GM18907 (cell line): ENCODE results near the gene WDR27.
"Not testable (repeated sequence)": the region's sequence is repeated elsewhere in the genome, so short reads cannot be mapped to it uniquely, and the experiment has no call there.

Source experiments
- ATAC-seq: cut with Tn5 transposase; IDR thresholded peaks from one replicate; pipeline ENCODE4 v1.9.1; 2021; ENCODE audit warnings: mild to moderate bottlenecking, moderate library complexity; ENCODE audit not compliant: unreplicated experiment

WDR27 gene

GRCh38 chr6:169491482-169491881, 210.3 kb downstream of the WDR27 start:
- no peak for ATAC-seq

GRCh38 chr6:169490830-169491229, 211.0 kb downstream of the WDR27 start:
- no peak for ATAC-seq

- ATAC-seq, result no peak
These were observed 211.6 kb downstream of the WDR27 start for GRCh38 chr6:169490246-169490641.

DNA sequence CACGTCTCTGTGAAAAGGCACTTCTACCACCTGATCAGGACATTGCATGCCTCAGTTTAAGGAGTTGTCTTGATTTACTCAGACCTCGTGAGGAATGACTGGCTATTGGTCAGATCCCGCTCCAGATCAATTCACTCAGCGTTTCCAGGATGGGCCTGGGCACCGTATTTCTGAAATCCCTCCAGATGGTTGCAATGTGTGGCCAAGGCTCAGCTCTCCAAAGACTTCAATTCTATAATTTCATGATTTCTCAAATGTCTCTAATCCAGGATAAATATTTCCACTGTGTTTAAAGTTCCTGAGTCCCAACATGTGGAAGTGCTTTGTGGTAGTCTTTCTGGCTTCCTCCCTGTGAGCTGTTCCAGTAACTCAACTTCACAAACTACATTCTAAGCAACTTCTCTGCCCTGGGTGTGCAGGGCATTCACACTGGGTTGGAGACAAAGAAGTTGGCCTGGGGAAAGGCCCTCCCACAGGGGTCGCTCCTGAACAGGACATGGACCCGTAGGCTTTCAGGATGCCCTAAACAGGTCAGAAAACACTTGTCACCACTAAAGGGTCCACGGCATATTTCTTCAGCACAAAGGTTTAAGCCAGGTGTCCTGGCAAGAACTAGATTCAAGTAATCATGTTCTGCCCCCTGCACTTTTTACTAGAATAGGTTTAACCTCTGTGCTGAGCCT, 212.1 kb downstream of the WDR27 start:
- no peak for ATAC-seq

DNA sequence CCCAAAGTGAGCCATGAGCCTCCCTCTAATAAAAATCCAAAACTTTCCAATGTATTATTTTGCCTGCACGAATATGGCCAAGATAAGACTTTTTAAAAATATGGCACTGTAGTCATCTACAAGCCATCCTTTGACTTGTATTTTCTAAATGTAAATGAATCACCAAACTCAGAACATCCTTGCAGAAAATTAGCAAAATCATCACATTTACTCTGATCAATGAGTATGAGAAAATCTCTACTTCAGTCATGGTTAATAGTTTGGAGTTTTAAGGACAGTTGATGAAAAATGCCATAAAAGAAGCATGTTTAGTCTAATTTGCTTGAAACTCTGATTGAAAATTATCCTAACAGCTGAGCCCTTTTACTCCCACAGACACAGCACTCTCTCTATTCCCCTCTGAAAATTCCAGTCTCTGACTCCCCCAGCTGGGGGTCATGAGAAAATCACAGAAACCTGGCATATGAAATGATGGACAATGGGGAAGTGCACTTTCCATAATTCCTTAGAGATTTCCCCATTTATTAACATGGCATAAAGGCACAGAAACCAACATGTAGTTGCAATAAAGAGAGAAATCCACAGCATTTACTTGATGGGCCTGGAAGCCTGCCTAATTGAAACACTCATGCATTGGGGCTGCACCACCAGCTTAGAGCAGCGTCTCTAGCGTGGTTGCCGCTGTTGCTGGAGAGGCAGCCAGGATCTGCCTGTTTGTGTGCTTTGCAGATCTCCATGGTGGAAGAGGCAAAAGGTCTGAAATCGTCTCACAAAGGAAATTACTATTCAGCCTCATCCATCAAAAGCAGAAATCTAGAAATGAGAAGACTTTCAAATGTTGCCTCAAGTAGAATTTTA, 214.0 kb downstream of the WDR27 start:
- no peak for ATAC-seq

DNA sequence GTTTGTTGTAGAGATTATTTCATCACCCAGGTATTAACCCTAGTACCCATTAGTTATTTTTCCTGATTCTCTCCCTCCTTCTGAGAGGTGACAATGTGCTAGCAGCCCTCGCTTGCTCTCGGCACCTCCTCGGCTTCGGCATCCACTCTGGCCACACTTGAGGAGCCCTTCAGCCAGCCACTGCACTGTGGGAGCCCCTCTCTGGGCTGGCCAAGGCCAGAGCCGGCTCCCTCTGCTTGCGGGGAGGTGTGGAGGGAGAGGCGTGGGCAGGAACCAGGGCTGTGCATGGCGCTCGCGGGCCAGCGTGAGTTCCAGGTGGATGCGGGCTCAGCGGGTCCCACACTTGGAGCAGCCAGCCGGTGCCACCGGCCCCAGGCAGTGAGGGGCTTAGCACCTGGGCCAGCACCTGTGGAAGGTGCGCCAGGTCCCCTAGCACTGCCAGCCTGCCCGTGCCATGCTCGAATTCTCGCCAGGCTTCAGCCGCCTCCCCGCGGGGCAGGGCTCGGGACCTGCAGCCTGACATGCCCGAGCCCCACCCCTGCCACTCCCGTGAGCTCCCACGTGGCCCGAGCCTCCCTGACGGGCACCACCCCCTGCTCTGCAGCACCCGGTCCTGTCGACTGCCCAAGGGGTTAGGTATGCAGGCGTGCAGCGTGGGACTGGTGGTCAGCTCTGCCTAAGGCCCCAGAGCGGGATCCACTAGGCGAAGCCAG, 221.9 kb downstream of the WDR27 start:
- no peak for ATAC-seq

- no peak for ATAC-seq
These were observed 227.5 kb downstream of the WDR27 start for GRCh38 chr6:169474362-169474761.

DNA sequence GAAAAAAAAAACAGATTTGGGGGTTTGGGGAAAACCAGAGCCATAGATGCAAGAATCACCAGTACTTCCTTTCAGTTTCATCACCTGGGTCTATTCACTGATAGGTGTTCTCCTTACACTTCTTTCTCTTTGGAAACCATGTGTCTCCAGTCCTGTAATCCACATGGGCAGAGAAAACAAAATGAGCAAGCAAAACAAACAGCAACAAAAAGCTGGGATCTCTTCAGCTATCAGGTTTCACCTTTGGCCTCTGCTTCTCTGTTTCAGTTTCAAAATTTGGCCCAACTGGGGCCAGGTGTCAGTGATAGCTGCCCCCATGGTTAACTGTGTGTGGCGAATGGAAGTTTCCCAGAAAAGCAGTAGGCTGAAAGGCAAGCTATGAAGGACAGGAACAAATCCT, 228.2 kb downstream of the WDR27 start:
- ATAC-seq, result no peak

- no peak for ATAC-seq
These were observed 228.9 kb downstream of the WDR27 start for GRCh38 chr6:169472786-169473416.

GRCh38 chr6:169470790-169471189, 231.0 kb downstream of the WDR27 start:
- ATAC-seq, result no peak

DNA sequence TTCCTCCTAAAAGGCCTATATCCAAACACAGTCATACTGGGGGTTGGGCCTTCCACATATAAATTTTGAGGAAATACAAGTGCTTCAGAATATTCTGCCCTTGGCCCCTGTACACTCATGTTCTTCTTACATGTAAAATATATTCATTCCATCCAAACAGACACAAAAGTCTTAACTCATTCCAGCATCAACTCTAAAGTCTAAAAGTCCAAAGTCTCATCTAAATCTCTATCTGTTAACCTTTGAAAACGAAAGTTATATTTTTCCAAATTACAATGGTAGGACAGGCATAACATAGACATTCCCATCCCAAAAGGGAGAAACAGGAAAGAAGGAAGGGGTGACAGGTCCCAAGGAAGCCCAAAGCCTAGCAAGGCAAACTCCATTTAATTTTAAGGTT, 232.8 kb downstream of the WDR27 start:
- no peak for ATAC-seq

- not testable (repeated sequence) for ATAC-seq
These were observed 234.1 kb downstream of the WDR27 start for GRCh38 chr6:169467755-169468154.

GRCh38 chr6:169466256-169466655, 235.6 kb downstream of the WDR27 start:
- not testable (repeated sequence) for ATAC-seq

DNA sequence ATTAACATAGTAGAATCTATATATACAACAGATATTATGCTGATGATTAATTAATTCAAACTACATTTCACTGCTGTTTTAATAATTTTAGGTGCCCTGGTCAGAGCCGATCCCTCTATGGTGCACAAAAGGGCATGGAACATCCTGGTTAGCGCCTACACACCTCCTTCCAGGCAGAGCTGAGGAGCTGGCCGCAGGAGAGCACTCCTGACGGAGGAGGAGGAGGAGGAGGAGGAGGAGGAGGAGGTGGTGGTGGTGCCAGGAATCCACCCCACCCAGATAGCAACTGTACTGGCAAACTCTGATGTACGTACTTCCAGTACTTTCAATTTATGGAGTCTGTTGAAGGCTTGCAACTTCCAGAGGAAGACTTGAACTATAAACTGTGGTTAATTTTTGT, 244.1 kb downstream of the WDR27 start:
- ATAC-seq, result no peak

DNA sequence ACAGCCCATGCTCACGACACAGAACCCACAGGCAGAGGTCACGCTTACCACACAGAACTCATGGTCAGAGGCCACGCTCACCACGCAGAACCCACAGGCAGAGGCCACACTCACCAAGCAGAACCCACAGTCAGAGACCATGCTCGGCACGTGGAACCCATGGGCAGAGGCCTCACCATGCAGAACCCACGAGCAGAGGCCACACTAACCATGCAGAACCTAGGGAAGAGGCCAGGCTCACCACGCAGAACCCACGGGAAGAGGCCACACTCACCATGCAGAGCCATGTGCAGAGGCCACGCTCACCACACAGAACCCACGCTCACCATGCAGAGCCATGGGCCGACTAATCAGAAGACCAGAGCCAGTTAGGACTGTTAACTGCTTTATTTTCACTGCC, 245.0 kb downstream of the WDR27 start:
- ATAC-seq, result no peak

DNA sequence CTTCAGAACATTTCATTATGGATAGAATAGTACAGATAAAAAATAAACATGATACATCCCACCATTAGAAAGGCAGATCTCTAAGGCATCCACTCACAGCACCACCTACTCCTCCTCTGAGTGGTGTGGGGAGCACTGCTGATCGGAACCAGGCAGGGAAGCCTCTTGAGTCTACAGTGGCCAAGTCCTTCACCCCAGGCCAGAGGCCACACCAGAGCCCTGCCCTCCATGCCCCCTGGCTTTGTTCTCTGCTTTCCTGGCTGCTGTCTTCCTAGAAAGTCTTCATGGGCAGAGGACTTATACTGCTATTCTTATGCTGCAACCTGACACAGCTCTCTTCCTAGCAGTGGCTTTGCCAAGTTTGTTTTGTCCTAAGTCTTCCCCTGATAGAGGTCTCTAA, 246.4 kb downstream of the WDR27 start:
- no peak for ATAC-seq

GRCh38 chr6:169454872-169455204, 247.0 kb downstream of the WDR27 start:
- no peak for ATAC-seq

DNA sequence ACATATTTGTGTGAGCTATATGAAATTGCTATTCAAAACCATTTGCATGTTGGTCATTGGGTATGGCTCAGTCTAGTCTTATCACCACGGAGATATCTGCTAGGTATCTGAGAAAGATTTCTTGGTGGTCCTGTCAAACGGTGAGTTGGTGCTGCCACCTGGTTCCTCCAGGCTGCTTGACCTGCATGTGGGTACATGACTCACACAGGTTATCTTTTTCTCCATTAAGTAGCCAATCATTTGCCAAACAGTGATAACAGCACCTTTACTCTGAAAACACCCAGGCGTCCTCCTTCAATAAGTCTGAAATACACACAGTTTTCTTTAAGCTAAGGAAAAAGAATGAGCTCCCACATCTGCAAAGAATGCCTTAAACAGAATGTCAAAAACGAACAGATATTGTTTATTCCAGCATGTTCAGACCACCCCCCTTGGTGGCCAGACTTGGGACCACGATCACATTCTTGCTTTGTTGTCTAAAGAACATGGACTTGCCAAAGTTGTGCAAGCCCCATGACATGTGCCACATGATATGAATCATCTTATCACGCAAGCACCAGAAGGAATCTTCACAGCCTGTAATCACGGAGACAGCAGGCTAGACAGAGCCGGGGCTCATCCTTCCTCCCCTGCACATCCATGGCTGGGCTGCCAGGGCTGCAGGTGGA, 247.5 kb downstream of the WDR27 start:
- ATAC-seq, result no peak

GRCh38 chr6:169452869-169453620, 248.8 kb downstream of the WDR27 start:
- ATAC-seq, result no peak
